Muscle layer of duodenum (tissue), 2 donors: ENCODE results near the gene GMPPB.

ENCODE experiments used
- H3K27ac ChIP-seq: one replicate; pipeline ENCODE4 v1.7.0; 2013; ENCODE audit warnings: mild to moderate bottlenecking, low read length
- H3K27me3 ChIP-seq: one replicate; pipeline ENCODE4 v1.7.0; 2013; ENCODE audit warnings: low read depth, mild to moderate bottlenecking, control low read depth, low read length
- H3K36me3 ChIP-seq, 2 donors: one replicate each; pipeline ENCODE4 v1.7.0; 2013; ENCODE audit warnings: low read length in 2 of 2, control low read depth in 1 of 2, mild to moderate bottlenecking in 1 of 2; ENCODE audit not compliant: insufficient read depth in 2 of 2, control insufficient read depth in 1 of 2
- H3K4me1 ChIP-seq, 2 donors: one replicate each; pipeline ENCODE4 v1.7.0; 2013; ENCODE audit warnings: low read length in 2 of 2, mild to moderate bottlenecking in 2 of 2, control low read depth in 1 of 2, moderate library complexity in 1 of 2; ENCODE audit not compliant: insufficient read depth in 2 of 2, control insufficient read depth in 1 of 2
- H3K4me3 ChIP-seq, 2 donors: one replicate each; pipeline ENCODE4 v1.7.0; 2013; ENCODE audit warnings: low read length in 2 of 2, low read depth in 1 of 2, mild to moderate bottlenecking in 1 of 2
- H3K9me3 ChIP-seq, 2 donors: one replicate each; pipeline ENCODE4 v1.7.0; 2013; ENCODE audit warnings: low read length in 2 of 2, control low read depth in 1 of 2, mild to moderate bottlenecking in 1 of 2; ENCODE audit not compliant: control insufficient read depth in 1 of 2
- donor health status: healthy.

The GMPPB gene

DNA sequence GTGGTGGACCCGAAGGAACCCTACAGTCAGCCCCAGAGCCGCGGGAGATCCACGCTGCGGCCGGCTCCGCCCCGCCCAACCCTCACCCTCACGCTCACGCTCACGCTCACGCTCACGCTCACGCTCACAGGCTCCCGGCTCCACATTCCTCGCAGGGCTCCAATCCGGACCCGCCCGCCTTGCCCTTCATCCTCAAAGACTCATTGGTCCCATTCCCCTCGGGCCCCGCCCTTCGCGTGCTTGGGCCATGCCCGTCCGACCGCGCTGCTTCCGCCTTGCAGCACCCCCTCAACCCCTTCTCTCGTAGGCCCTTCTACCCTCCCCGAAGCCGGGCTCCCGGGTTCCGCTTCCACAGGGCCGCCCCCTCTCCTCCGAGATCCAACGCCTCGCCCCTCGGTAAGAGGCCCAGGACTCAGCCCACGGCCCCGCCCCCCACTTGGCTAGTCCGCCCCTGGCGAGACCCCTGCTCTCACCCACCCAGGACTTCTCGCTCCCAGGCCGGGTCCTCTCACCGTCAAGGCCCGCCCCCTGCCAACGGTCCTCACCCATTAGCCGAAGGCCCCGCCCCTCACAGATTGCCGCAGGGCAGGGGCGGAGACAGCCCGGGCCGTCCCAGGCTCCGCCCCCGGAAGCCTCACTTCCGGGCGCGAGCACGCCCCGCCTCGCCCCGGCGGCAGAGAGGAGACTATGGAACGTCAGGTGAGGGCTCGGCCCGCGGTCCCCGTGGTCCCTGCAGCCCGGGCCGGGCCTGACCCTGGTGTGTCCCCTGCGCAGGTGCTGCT, 49.8 kb downstream of the GMPPB start, which contains the start of gene APEH:
Gene APEH (plus strand): TSS at position 637 of the 782 bp plus-strand sequence. CDS start 51 bp downstream, at position 688.
- Histone ChIP-seq H3K4me3 (peak within 1 kb of the TSS; percentile 70 to 87), H3K4me1 (peaks cover 5 to 14% of the 10 kb centered on the region in 2 donors), H3K9me3 (no peaks in the 10 kb centered on the region), H3K27ac (peak within 1 kb of the TSS; percentile 77), H3K36me3 (peaks cover 18 to 34% of the 10 kb centered on the region in 2 donors), H3K27me3 (no peaks in the 10 kb centered on the region)

- H3K4me3 ChIP-seq: peak overlapping the region; percentile 70 to 87
- peaks cover 5 to 14% of the 10 kb centered on the region in 2 donors for H3K4me1 ChIP-seq
- no peaks in the 10 kb centered on the region for H3K27me3 ChIP-seq
- H3K27ac ChIP-seq: peak overlapping the region; percentile 77
- H3K9me3 ChIP-seq: no peaks in the 10 kb centered on the region
- peaks cover 11 to 28% of the 10 kb centered on the region in 2 donors for H3K36me3 ChIP-seq
Measured at GRCh38 chr3:49673121-49673714, 50.5 kb downstream of the GMPPB start.

DNA sequence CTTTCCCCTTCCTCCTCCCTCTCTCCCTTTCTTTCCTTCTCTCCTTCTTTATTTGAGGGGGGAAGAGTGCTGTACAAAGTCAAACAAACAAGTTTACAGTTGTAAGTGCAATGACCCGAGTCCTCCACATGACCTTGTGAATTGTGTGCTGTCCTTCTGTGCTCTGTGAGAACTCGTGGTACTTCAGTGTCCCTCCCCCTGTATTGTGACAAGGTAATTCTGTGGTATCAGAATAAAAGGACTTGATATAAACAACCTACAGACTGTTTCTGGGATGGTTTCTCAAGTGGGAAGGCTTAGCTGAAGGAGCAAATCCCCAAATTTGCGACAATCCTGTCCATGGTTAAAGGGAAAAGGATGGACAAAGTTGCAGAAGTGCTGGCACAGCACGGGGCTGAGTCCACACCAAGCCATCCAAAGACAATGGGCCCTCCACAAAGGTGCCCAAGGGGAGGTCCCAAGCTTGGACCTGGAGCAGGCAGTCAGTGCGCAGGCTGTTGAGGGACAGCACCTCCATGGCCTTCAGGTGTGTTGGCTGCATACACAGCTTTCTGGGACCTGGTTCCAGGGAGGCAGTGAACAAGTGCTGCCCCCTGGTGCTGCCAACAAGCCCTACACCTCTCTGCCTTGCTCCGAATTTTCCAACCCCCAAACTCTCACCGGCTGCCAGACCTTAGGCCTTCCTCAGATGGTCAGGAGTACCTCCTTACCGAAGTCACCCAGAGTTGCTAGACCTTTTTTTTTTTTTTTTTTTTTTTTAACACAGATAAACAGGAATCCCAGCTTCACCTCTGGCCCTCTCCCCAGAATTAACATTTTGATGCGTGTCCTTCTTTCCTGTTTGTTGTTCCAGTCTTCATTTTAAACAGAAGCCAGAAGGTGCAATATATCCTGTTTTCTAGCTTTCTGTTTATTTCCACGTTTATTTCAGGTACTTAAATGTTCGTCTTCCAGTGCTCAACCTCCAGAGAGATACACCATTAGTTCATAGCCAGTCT, 52.2 kb downstream of the GMPPB start:
- H3K27ac ChIP-seq: no peak overlapping the region
- H3K27me3 ChIP-seq: no peaks in the 10 kb centered on the region
- peaks cover 6 to 11% of the 10 kb centered on the region in 2 donors for H3K36me3 ChIP-seq
- H3K9me3 ChIP-seq: no peaks in the 10 kb centered on the region
- peaks cover 5 to 14% of the 10 kb centered on the region in 2 donors for H3K4me1 ChIP-seq
- no peak overlapping the region for H3K4me3 ChIP-seq

GRCh38 chr3:49670940-49671290, 52.8 kb downstream of the GMPPB start:
- Histone ChIP-seq H3K4me3 (no peak overlapping the region), H3K27me3 (no peaks in the 10 kb centered on the region), H3K4me1 (peaks cover 5 to 14% of the 10 kb centered on the region in 2 donors), H3K9me3 (no peaks in the 10 kb centered on the region), H3K27ac (no peak overlapping the region), H3K36me3 (peaks cover 3 to 4% of the 10 kb centered on the region in 2 donors)
